ENCODE results near the gene TNIK.

The TNIK gene

DNA sequence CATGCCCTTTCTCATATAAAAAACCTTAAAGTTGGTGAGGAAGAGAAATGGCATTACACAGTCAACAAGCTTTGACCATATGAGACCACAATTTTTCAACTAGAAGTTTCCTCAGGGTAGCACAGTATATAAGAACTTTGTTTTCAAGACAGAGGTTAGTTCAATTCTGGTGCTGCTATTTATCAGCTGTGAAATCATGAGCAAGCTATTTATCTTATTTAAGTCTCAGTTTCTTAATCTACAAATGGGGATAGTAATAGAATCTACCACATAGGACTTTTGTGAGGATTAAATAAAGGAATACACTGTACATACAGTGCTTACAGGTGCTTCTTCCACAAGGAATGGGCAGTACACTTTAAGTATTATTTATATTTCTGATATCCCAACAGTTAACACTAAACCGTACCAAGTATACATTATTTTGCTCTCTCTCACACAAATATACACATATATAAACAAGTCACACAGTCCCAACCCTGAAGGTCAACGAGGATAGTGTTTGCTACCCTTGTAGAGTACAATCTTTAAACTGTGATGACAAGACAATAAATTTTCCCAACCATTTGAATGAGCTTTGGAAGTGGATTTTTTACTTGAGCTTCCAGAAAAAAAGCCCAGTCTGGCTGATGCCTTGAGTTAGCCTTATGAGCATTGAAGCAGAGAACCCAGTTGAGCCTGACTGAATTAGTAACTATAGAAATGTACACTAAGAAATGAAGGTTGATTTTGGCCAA, 178.8 kb downstream of the TNIK start:
- DNase-seq (ENCODE audit: low read depth): no peak

GRCh38 chr3:171279972-171280371, 180.2 kb downstream of the TNIK start:
- no peak for DNase-seq (ENCODE audit: low read depth)

DNA sequence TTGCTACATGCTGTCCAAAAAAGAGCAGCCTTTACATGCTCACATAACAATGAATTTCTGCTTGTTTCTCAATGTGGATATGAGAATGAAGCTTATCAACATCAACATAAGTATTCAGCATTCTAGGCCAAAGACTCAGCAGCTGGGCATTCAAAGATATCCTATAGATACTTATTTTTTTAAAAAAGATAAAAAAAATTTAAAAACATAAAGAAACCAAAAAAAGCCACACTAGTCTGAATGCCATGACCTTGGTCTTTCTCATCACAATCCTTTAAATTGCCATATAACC, 182.0 kb downstream of the TNIK start:
- DNase-seq (ENCODE audit: low read depth): no peak

GRCh38 chr3:171277456-171278298, 182.5 kb downstream of the TNIK start:
- no peak for DNase-seq (ENCODE audit: low read depth)

GRCh38 chr3:171276923-171277322, 183.3 kb downstream of the TNIK start:
- no peak for DNase-seq (ENCODE audit: low read depth)

- no peak for DNase-seq (ENCODE audit: low read depth)
Measured at GRCh38 chr3:171274222-171274621, 186.0 kb downstream of the TNIK start.

GRCh38 chr3:171270541-171270940, 189.7 kb downstream of the TNIK start:
- no peak for DNase-seq (ENCODE audit: low read depth)

DNA sequence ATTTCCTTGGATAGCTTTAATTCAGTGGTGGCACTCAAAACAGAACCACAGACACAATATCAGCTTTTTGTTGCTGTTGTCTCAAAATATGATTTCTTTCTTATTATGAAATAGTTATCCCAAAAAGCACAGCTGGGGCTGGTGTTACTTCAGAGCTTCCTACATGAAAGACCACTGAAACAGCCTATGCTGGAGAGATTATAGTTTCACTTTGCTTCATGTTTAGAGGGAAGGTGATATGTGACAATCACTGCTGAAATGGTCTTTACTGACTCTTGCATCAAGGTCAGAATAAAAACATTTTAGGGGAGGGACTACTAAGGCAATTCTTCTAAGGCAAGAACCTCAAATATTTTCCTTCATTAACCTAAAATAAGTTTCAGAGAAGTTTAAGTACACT, 190.7 kb downstream of the TNIK start:
- no peak for DNase-seq (ENCODE audit: low read depth)

DNA sequence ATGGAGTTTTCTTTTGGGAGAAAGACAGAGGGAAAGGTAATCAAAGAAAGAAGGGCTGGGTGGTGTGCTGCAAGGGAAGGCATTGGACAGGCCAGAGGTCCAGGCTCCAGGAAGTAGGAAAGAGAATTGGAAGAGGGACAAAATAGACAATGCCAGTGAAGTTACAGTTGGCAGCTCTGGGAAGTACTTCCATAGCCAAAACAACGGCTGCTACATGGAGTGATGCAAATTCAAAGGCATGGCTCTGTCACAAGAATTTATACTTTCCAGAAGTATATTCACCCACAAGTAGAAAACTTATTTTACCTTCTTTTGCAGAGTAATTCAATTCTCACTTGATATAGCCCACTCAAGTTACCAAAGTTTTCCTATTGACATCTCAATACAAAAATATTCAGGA, 191.5 kb downstream of the TNIK start:
- DNase-seq (ENCODE audit: low read depth): no peak

DNA sequence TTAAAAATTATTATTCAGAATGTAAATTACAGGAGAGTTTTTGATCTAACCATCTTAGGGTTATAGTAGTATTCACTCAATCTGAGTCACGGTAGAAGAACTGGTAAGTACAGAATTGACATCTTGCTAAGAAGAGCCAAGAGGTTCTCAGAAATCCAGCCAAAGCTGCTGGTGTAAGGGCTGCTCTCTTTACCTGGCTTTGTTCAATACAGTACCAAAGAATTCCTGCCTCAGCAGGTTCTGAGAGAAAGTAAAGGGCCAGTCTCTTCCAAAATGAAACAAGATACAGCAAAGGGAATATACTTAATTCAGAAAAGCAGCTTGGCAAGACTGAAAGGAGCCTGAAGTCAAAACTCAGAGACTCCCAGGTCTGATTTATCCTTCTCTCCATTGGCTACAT, 193.1 kb downstream of the TNIK start:
- DNase-seq (ENCODE audit: low read depth): no peak

GRCh38 chr3:171266740-171267073, 193.5 kb downstream of the TNIK start:
- DNase-seq (ENCODE audit: low read depth): no peak

DNA sequence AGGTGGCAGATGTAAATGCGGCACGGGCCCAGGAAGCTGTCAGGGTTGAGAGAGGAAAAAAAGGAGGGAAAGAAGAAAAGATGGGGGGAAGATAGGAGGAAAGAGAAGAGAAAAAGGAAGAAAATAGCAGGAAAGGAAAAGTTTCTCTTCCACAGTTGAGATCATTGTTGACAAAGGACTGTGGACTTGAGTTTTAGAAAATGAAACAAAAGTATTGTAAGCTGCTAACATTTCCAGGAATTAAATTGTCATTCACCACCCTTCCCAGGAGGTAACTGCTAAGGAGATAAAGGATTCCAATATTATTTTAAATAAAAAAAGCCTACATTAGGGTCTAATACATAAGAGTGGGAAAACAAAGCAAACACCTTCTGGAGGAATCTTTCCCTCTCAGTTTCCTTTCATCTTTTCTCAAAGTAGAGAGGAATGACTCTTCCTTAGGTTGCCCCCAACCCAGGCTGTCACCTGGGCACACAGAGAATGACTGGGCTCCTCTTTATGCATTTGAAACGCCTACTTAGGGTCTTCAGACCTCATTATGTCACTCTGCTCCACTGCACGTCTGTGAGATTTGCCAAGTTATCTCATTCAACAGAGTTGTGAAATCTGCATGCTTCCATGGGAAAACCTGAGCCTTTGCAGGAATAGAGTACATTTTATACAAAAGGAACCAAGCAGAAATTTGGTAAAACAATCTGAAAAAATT, 194.0 kb downstream of the TNIK start:
- no peak for DNase-seq (ENCODE audit: low read depth)

GRCh38 chr3:171264758-171265157, 195.4 kb downstream of the TNIK start:
- DNase-seq (ENCODE audit: low read depth): no peak

- no peak for DNase-seq (ENCODE audit: low read depth)
Measured at GRCh38 chr3:171262431-171262830, 197.8 kb downstream of the TNIK start.

DNA sequence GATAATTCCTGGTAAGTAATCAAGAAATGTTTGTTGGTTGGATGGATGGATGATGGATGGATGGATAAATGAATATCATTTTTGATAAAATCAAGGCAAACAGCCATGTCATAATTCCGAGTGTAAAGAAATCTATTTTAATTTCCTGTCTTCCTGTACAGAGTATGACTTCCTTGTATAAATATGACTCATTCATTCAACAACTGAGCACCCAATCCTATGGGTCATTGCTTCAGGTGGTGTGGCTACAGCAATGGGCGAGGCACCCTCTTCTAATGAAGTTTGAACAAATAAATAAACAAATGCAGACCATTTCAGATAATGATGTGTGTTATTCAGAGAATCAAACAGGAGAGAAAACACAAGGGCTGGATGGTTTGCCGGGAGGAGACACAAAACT, 198.7 kb downstream of the TNIK start:
- DNase-seq (ENCODE audit: low read depth): no peak

DNA sequence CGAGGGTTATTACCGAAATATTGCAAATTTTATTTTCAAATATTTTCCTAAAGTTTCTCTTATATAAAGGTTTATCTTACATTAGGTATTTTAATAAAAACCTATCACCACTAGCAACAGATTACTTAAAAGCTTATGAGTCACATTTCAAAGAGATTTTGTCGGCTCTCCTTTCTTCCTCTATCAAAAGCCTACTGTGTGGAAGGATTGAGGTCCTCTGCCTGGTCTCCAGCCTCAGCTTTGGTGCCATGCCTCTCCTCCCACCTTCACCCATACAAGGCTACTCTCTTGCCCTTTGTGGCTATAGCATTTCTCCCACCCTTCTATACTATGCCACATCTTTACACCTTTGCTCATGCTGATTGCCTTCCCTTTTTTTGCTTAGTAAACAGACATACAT, 199.3 kb downstream of the TNIK start:
- no peak for DNase-seq (ENCODE audit: low read depth)

DNA sequence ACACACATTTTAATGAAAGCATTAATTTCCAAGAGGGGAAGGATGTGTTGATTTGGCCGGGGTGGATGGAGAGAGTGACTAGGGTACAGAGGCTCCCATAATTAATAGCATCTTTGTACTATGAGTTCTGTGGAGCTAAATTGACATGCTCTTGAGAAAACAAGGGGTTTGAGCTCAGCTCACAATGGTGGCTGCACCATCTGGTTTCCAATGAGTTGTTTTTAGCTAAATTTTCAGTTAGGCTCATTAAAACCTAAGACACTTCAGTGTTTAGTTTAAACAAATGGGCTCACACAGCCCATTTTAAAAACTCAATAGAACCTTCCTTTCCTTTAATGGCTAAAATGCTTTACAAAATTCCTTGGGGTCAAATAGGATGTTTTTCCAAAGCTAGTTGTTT, 199.7 kb downstream of the TNIK start:
- DNase-seq (ENCODE audit: low read depth): no peak

GRCh38 chr3:171258316-171258715, 201.9 kb downstream of the TNIK start:
- DNase-seq (ENCODE audit: low read depth): no peak

DNA sequence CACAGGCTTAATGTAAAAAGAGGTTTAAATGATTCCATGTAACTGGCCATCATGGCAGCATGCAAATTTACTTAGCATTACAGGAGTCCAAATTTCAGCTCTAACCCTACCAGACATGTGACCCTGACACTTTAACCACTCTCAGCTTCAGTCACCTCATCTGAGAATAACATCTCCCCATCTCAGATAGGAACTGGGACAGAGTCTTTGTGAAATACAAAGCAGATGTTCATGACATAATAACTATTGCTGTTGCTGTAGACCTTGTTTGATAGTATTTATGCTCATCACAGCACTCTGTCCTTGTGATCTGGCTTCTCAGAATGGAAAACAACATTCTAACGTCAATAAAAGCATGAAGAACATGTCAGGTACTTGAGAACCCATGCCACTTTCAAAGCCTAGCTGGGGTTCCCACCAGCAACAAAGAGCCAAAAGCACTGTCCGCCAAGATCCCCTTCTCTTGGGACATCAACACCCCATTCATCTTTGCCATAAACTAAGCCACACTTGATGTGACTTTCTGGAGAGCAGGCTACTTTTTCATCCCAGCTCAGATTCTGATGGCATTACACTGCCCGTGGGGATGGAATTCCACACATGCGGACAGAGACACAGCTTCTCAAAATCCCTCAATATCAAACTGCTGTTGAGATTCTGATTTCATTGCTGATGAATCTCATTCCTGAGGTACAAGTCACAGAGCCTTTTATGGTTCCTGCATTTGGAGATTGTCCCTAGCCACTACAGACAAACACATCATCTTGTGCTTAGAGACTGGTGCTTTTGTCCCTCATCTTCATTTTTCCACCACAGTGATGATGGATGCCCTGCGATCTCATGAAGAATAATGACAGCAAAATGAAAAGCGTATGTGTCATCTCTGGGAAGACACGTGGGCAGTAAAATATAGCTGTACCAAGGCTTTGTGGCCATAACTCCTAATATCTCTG, 202.7 kb downstream of the TNIK start:
- no peak for DNase-seq (ENCODE audit: low read depth)

DNA sequence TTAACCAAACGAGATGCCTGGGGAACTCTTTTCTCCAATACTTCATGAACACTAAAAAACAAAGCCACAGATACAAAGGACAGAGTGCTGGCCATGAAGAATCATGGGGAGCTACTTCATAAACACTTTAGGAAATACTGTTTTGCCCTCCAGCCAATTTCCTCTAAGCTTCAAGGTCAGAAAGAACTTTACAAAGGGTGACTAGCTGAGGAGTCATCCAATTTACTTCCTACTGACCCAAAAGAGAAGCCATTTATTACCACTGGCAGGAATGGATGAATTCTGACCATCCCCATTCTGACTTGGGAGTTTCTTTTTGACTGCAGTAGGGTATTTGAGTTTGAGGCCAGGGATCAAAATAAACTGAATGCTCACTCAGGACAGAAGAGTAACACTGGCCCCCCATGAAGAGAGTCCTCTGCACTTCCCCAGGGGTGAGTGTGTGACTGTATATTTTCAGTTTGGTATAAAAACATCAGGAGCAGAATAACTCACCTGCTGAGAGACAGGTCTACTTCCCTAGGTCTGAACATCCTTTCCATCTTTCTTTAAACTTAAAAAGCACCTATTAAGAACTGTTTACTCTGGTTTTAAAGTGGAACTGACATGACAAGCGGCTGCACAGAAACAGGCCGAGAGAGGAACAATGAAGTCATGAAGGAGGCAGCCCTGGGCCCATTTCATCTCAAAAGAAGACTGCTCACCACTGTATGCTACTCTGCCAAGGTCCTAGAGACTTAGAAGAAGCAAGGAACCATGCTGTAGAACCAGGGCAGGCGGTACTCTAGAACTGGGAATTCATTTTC, 203.6 kb downstream of the TNIK start:
- no peak for DNase-seq (ENCODE audit: low read depth)

DNA sequence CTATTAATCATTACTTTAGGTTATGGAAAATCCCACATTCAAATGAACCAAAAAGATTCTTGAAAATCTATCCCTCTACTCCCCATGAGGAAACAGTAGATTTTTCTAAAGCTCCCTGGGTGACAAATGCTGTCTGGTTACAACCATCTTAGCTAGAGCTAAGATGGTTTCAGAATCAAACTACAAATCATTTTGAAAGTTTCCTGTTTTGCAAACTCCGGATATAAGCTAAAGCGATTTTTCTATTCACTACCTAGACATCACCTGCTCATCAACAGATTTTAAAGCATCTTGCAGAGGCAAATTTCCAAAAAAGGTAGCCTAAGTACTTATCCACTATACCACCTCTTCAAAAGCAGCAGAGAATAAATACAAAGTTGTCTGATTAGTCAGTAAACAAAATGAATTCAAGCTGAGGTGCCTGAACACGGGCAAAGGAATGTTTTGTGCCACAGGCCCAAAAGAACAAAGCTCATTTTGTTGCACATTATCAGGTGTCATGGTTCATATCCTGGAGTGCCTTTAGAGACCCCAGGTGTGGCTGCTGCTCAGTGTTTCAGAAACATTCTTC, 204.9 kb downstream of the TNIK start:
- no peak for DNase-seq (ENCODE audit: low read depth)
